GM04503 (cell line): ENCODE data around the gene CCDC69.
"Not testable (repeated sequence)": the region's sequence is repeated elsewhere in the genome, so short reads cannot be mapped to it uniquely, and the experiment has no call there.

Source experiments
- DNase-seq: peaks from one replicate; pipeline ENCODE4 v3.0.0-alpha.2; 2012; ENCODE audit warnings: low read depth

CCDC69 gene

GRCh38 chr5:151245680-151246219, 21.9 kb upstream of the CCDC69 start:
- no peak for DNase-seq

DNA sequence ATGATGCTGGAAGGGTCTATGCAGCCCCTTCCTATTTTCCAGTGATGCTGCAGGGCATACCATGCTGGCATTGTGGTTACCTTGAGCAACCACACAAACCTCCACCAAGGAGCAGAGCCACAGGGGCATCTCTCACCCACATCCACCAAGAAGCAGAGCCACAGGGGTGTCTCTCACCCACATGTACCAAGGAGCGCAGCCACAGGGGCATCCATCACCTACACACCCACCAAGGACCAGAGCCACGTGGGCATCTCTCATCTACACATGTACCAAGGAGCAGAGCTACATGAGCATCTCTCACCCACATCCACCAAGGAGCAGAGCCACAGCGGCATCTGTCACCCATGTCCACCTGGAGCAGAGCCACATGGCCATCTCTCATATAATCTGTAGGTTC, 20.3 kb upstream of the CCDC69 start:
- DNase-seq, result no peak

DNA sequence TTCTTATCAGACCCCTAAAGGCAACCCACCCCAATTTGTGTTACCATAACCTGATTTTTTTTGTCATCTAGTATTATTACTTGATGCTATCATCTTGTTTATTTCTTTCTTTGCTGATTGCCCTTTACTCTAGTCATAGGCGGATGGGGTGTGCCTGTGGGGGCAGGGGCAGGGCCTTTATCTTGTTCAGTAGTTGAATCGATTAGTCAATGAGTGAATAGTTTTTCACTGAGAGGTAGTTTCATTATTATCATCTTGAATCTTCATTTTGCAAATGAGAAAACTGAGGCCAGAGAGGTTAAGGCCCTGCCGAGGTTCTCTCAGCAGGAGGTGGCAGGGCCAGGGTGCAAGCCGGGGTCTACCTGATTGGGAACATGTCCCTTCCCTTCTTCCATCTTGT, 19.7 kb upstream of the CCDC69 start:
- DNase-seq, result no peak

DNA sequence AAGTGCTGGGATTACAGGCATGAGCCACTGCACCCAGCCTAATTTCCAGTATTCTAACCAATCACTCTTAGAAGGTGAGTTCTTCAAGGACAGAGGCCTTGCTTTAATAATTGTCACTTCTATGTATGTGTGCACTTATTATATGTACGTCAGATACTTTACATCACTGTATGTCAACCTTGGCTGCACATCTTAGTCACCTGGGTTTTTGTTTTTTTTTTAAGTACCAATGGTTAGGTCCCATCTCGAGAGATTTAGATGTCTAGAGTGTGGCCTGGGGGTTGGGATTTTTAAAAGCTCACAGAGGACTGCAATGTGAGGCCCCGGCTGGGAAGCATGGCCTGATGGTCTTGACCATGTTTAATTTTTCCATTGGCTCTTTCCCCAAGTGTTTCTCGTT, 19.2 kb upstream of the CCDC69 start:
- DNase-seq, result no peak

DNA sequence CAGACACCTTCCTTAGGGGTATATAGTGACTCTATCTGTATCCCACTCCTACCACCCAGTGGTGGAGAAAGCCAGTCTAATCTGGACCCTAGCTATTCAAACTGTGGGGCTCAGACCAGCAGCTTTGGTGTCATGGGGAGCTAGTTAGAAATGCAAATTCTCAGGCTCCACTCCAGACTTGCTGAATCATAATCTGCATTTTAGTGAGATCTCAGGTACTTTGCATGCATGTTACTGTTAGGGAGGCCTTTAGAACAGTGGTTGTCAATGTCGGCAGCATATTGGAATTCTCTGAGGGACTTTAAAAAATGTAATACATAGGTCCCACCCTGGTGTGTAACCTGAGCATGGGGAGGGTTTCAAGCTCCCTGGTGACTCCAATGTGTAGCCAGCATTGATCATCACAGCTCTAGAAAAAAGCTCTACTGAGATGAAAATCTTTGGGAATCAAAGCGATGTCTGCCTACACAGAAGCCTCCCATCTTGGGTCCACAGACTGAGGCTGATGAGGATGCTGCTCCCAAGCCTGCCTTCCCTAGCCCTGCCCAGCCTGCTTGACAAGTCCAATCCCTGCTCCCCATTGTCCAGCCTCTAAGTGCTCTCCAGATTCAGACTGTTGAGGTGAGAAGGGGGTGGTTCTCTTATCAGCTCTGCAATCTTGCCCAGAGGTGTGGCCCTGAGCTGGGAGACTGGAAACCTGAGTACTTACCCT, 17.2 kb upstream of the CCDC69 start:
- no peak for DNase-seq

DNA sequence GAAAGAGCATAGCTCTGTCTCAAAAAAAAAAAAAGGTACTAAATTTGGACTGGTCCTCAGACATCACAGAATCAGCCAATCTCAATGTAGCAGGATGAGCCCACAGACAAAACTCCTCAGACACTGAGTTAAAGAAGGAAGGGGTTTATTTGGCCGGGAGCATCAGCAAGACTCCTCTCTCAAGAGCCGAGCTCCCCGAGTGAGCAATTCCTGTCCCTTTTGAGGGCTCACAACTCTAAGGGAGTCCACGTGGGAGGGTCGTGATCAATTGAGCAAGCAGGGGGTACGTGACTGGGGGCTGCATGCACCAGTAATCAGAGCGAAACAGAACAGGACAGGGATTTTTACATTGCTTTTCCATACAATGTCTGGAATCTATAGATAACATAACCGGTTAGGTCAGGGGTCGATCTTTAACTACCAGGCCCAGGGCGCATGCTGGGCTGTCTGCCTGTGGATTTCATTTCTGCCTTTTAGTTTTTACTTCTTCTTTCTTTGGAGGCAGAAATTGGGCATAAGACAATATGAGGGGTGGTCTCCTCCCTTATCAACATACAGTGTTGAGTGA, 16.5 kb upstream of the CCDC69 start:
- not testable (repeated sequence) for DNase-seq

- DNase-seq, result no peak
Observed at GRCh38 chr5:151239237-151239861, 15.5 kb upstream of the CCDC69 start.

DNA sequence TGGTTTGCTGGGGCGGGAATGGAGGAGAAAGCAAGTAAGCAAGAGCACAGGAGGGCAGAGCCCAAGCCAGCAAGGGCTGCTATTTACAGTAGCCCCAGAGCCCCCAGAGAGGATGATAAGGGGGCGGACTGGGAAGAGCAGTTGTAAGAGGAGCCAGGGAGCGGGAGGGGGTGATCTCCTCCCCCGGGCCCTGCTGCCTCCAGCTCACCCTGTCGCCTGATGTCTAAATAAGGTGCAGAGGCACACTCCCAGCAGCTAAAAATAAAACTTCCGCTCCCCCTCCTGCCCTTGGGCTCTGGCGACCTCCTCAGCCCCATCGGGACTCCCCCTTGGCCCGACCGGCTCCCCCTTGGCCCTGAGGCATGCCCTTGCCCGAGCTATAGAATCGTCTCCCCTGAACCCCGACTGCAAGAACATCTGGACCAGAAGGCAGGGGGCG, 14.4 kb upstream of the CCDC69 start:
- DNase-seq, result no peak

GRCh38 chr5:151237685-151238084, 13.8 kb upstream of the CCDC69 start:
- no peak for DNase-seq

GRCh38 chr5:151236888-151237287, 13.0 kb upstream of the CCDC69 start:
- DNase-seq, result no peak

DNA sequence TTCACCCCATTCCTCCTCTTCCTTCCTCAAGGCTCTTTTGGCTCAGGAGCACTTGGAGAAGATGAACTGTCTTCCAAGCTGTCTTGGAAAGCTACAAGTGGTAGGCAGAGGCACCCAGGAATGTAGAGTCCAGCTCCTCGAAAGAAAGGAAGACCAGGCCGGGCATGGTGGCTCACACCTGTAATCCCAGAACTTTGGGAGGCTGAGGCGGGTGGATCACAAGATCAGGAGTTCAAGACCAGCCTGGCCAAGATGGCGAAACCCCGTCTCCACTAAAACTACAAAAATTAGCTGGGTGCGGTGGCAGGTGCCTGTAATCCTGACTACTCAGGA, 11.3 kb upstream of the CCDC69 start:
- not testable (repeated sequence) for DNase-seq

DNA sequence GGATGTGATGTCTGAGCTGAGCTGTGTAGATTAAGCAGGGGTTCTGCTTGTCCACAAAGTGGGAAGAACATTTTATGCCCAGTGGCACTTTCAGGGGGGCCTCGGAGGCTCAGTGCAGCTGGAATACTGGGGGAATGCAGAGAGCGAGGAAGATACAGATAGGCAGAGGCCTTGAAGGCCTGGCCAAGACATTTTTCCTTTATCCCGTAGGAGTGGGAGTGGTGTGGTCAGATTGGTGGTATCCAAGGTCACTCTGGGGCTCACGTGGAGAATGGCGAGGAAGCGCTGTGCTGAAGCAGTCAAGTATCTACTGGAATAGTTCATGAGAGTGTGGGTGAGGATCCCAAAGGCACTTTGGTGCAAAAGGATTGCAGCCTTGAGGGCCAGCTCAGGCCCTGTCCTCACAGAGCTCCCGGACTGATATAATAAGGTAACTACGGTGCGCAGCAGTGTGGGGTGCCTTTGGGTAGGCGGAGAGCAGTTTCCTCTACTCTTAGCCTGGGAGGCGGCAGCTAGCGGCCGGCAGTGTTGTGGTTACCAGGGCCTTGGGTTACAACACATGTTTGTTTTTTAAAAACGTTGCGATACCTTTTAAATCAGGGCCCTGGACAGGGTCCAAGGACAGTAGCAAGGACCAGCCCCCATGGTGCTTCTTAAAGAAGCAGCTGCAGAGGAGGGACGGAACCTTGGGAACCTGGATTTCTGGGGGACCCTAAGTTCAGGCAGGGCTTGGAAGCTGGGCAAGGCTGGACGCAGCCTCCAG, 10.8 kb upstream of the CCDC69 start:
- peak; percentile 18 for DNase-seq

DNA sequence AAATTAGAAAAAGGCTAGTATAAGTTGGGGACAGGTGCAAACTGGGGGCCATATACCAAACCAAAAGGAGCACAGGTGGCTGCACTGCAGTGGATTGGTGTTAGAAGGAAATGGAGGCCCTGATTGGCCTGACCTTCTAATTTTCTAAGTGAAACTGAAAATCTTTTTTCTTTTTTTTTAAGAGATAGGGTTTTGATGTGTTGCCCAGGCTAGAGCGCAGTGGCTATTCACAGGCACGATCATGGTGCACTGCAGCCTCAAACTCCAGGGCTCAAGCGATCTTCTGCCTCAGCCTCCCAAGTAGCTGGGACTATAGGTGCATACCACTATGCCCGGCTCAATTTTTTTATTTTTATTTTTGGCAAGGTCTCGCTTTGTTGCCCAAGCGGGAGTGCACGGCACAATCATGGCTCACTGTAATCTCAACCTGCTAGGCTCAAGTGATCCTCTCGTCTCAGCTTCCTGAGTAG, 9.8 kb upstream of the CCDC69 start:
- DNase-seq, result no peak

DNA sequence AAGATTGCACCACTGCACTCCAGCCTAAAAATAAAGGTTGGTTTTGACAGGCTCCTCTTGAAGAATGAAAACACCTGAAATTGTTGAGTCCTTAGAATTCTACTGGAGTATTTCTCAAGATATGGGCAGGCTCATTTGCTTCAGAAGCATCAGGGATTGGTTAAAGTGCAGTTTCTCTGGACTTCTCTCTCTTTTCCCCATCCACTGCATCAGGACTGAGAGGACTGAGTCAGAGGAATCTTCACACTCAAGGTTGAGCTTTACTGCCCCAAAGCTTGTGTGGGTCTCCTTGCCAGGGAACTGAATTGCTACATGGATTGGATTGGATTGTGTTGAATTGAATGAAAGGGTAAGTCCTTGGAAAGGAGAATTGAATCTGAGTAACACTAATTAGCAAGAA, 7.5 kb upstream of the CCDC69 start:
- no peak for DNase-seq

- DNase-seq, result no peak
Observed at GRCh38 chr5:151230048-151230680, 6.3 kb upstream of the CCDC69 start.

DNA sequence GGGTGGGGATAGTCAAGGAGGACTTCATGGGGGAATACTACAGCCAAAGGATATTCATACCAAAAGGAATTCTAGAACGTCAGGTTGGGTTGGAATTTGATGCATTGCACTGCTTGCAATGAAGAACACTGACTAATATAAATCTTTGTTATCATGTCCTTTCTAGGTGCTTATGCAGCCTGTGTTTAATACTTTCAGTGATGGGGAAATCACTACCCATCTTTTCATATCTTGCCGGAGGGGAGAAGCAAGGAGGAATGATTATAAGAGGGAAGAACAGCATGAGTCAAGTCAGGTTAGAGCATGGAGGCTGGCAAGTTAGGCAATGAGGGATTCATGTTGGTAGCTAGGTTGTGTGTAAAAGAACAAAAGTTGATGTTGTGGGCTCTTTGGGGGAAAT, 5.1 kb upstream of the CCDC69 start:
- DNase-seq, result no peak

DNA sequence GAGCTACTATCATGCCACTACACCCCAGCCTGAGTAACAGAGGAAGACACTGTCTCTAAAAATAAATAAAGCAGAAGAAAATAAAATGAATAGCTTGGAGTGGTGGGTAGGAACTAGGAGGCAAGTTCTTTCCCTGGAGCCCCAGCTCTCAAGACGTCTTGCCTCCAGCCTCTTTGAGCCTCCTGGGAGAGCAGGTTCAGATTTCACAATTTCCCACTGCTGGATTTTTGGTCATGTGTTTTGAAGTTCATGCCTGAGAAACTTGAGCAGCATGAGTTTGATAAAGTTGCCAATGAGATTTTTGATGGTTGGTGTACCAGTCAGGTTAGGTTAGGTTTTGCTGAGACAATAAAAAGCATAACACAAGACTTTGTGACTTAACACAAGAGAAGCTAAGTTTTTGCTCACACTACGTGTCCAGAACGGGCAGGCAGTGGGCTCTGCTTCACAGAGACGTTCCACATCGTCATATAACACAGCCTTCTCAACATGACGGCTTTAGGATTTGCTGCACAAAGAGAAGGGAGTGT, 4.1 kb upstream of the CCDC69 start:
- DNase-seq, result no peak

DNA sequence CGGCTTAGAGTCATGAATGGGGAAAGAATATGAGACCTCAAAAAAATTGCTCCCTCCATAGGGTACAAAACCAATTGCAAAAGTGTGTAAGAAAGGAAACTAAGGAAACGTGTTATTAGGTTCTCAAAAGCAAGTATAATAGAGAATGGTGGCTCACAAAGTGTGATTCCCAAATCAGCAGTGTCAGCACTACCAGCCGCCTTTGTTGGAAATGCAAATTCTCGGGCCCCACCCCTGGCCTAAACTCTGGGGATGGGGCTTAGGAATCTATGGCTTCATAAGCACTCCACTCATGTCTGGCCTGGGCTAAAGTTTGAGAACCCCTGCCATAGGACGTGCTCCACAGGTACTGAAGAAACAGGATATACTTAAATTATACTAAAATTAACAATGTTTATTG, 1.6 kb upstream of the CCDC69 start:
- DNase-seq, result no peak

DNA sequence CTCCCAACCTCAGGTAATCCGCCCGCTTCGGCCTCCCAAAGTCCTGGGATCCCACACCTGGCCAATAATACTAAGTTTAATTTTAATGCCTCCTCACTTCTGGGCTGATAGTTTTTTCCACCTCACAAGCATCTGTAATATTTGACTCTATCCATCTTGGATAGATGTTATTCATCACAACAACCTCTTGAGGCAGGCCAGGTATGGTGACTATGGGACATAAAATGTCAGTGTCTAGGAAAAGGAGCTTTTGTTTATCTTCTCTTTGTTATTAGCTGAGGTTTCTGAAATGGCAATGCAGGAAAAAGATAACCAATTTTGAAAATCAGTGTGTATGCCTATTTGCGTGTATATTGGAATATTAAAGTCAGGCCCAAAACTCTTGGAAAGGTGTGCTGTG, 1.2 kb upstream of the CCDC69 start:
- no peak for DNase-seq

GRCh38 chr5:151224372-151224771, 480 bp upstream of the CCDC69 start:
- DNase-seq, result no peak

GRCh38 chr5:151222790-151223446, 974 bp downstream of the CCDC69 start:
- DNase-seq, result no peak
